ENCODE measurements around the gene ALDOC. TPM values are rescaled to one million over a fixed set of nuclear protein-coding genes. Genes with fewer than 3 reads are reported as not detected.

The ALDOC gene
- total RNA-seq, 1 experiment from 2014 or later: 53.2 TPM

- Histone ChIP-seq H4K8ac (replicated peaks; ENCODE audit: insufficient read length, low read depth, low read length) (no peak overlapping the region), H4K5ac (ENCODE audit: insufficient read length, low read depth, low read length) (no peak overlapping the region), H2BK15ac (ENCODE audit: low read depth, low read length) (no peak overlapping the region), H2BK20ac (ENCODE audit: low read depth, low read length, poor library complexity, severe bottlenecking) (no peak overlapping the region), H3K56ac (ENCODE audit: insufficient read length, low read depth, low read length) (no peak overlapping the region), H3K79me1 (ENCODE audit: insufficient read depth, low read depth, low read length, poor library complexity, severe bottlenecking) (no peaks in the 10 kb centered on the region), H3T11ph (ENCODE audit: low read length) (no peak overlapping the region), H3K27ac (ENCODE audit: insufficient read length, low read depth, low read length) (no peak overlapping the region), H3K79me2 (ENCODE audit: insufficient read depth, low read length) (no peaks in the 10 kb centered on the region), H3K14ac (ENCODE audit: insufficient read depth, low read length) (no peak overlapping the region), H3K18ac (ENCODE audit: insufficient read length, low read depth, low read length) (no peak overlapping the region), H3K9ac (ENCODE audit: extremely low read depth, insufficient read length, low read length) (no peak overlapping the region), H2BK120ac (ENCODE audit: low read depth, low read length, poor library complexity, severe bottlenecking) (no peak overlapping the region), H3K23me2 (ENCODE audit: insufficient read length, low read depth, low read length, poor library complexity, severe bottlenecking) (no peaks in the 10 kb centered on the region), H3K4ac (ENCODE audit: low read depth, low read length) (no peak overlapping the region), H3K4me2 (ENCODE audit: insufficient read depth, insufficient read length, low read length) (no peak overlapping the region), H2BK5ac (ENCODE audit: insufficient read length, low read length) (no peak overlapping the region), H3K27me3 (ENCODE audit: insufficient read depth, low read length) (no peaks in the 10 kb centered on the region), H2BK12ac (ENCODE audit: insufficient read length, low read depth, low read length) (no peak overlapping the region), H4K91ac (ENCODE audit: insufficient read length, low read depth, low read length) (no peak overlapping the region), H3K23ac (ENCODE audit: insufficient read length, low read depth, low read length) (no peak overlapping the region), H4K20me1 (ENCODE audit: control insufficient read depth, insufficient read depth, insufficient read length) (no peaks in the 10 kb centered on the region), H3K9me3 (ENCODE audit: control insufficient read depth, low read depth, low read length) (no peaks in the 10 kb centered on the region), H2AK5ac (ENCODE audit: insufficient read length, low read length) (no peak overlapping the region), H2AFZ (ENCODE audit: low read length) (no peak overlapping the region), H3K4me1 (ENCODE audit: insufficient read depth, low read length) (no peaks in the 10 kb centered on the region)
- Mint-ChIP-seq H3K27ac (no peak overlapping the region), H3K4me1 (no peaks in the 10 kb centered on the region), H3K9me3 (no peaks in the 10 kb centered on the region), H3K36me3 (ENCODE audit: insufficient read depth in 1 of 3, low read depth in 3 of 3) (peaks cover 54 to 97% (median 90%) of the 10 kb centered on the region in 3 experiments; a peak in 6 of 7 replicates), H3K4me3 (no peak overlapping the region), H3K27me3 (ENCODE audit: low read depth) (no peaks in the 10 kb centered on the region)
- no CpG with 5 or more reads among the region's 3 CpGs for WGBS (ENCODE audit: extremely low coverage, insufficient read length, low lambda C conversion rate)
- DNase-seq: no peak
- TF ChIP-seq CTCF (conservative IDR thresholded peaks at IDR 0.05): no peak
Observed at GRCh38 chr17:28618464-28618863, 41.8 kb upstream of the ALDOC start.

Measured in H9 (cell line).